ENCODE data around the gene FCRLB. TPM values are rescaled to one million over a fixed set of nuclear protein-coding genes. Genes with fewer than 3 reads are reported as not detected.
"Not testable (repeated sequence)": the region's sequence is repeated elsewhere in the genome, so short reads cannot be mapped to it uniquely, and the experiment has no call there.

FCRLB gene
- total RNA-seq, 1 experiment from 2014 or later = 0.41 TPM

GRCh38 chr1:161688946-161689345 lies 32.4 kb upstream of the FCRLB start:
- peaks cover 5% of the 10 kb centered on the region for H3K27me3 ChIP-seq (ENCODE audit: control insufficient read depth, insufficient read depth, low read length)
- no peaks in the 10 kb centered on the region for H3K36me3 ChIP-seq (ENCODE audit: control insufficient read depth, insufficient read depth, low read length)
- ATAC-seq = no peak
- no peak for TF ChIP-seq POLR2AphosphoS5 (IDR thresholded peaks at IDR 0.05; ENCODE audit: low read depth, low read length)
- no peak for TF ChIP-seq REST (IDR thresholded peaks at IDR 0.05; ENCODE audit: insufficient read depth in 1 of 2, low read depth in 2 of 2, low read length in 1 of 2)
- TF ChIP-seq TCF7L2 (IDR thresholded peaks at IDR 0.05; ENCODE audit: low read depth, low read length) = no peak
- no peak for TF ChIP-seq SIN3A (IDR thresholded peaks at IDR 0.05; ENCODE audit: borderline replicate concordance, insufficient read depth, low read depth, low read length)
- in situ Hi-C loops (cut with HindIII; ENCODE audit: low pct_unique_long_range_greater_than_20kb, low sequenced_read_pairs) = no loop called here
- H3K27ac ChIP-seq (ENCODE audit: low read length) = no peak overlapping the region
- no peak for DNase-seq (ENCODE audit: low read depth, low spot score)
- intact Hi-C loops (cut with micrococcal nuclease; ENCODE audit: unreplicated experiment) = no loop called here
- H3K9me3 ChIP-seq (ENCODE audit: control insufficient read depth, insufficient read depth, low read depth, low read length) = no peaks in the 10 kb centered on the region
- no peak overlapping the region for H3K4me3 ChIP-seq (ENCODE audit: low read depth in 2 of 2, low read length in 2 of 2)
- ChIA-PET CTCF (no interaction called here), POLR2A (no interaction called here)
- no TSS peak for BruUV-seq (replicated peaks)
- no peaks in the 10 kb centered on the region for H3K4me1 ChIP-seq (ENCODE audit: control insufficient read depth, insufficient read depth, low read length)

GRCh38 chr1:161691846-161692245 lies 29.5 kb upstream of the FCRLB start:
- ChIA-PET POLR2A (no interaction called here), CTCF (interaction anchor here (0.7 kb wide), 1 partner anchor 18 kb away, joined by 5 read pairs; no protein-coding TSS in a partner anchor)
- H3K9me3 ChIP-seq (ENCODE audit: control insufficient read depth, insufficient read depth, low read depth, low read length) = no peaks in the 10 kb centered on the region
- TF ChIP-seq TCF7L2 (IDR thresholded peaks at IDR 0.05; ENCODE audit: low read depth, low read length) (no peak), SIN3A (IDR thresholded peaks at IDR 0.05; ENCODE audit: borderline replicate concordance, insufficient read depth, low read depth, low read length) (no peak), CTCF (IDR thresholded peaks at IDR 0.05) (no peak), REST (IDR thresholded peaks at IDR 0.05; ENCODE audit: insufficient read depth in 1 of 2, low read depth in 2 of 2, low read length in 1 of 2) (no peak), POLR2AphosphoS5 (IDR thresholded peaks at IDR 0.05; ENCODE audit: low read depth, low read length) (no peak)
- in situ Hi-C loops (cut with HindIII; ENCODE audit: low pct_unique_long_range_greater_than_20kb, low sequenced_read_pairs) = no loop called here
- no peak overlapping the region for H3K4me3 ChIP-seq (ENCODE audit: low read depth in 2 of 2, low read length in 2 of 2)
- H3K4me1 ChIP-seq (ENCODE audit: control insufficient read depth, insufficient read depth, low read length) = no peaks in the 10 kb centered on the region
- DNase-seq (ENCODE audit: low read depth, low spot score) (no peak), ATAC-seq (no peak)
- no peak overlapping the region for H3K27ac ChIP-seq (ENCODE audit: low read length)
- intact Hi-C loops (cut with micrococcal nuclease; ENCODE audit: unreplicated experiment) = no loop called here
- no peaks in the 10 kb centered on the region for H3K27me3 ChIP-seq (ENCODE audit: control insufficient read depth, insufficient read depth, low read length)
- no TSS peak for BruUV-seq (replicated peaks)
- H3K36me3 ChIP-seq (ENCODE audit: control insufficient read depth, insufficient read depth, low read length) = no peaks in the 10 kb centered on the region

GRCh38 chr1:161693020-161693712 lies 28.2 kb upstream of the FCRLB start:
- intact Hi-C loops (cut with micrococcal nuclease; ENCODE audit: unreplicated experiment); H3K9me3 ChIP-seq (ENCODE audit: control insufficient read depth, insufficient read depth, low read depth, low read length); H3K27ac ChIP-seq (ENCODE audit: low read length); H3K27me3 ChIP-seq (ENCODE audit: control insufficient read depth, insufficient read depth, low read length); in situ Hi-C loops (cut with HindIII; ENCODE audit: low pct_unique_long_range_greater_than_20kb, low sequenced_read_pairs); H3K4me1 ChIP-seq (ENCODE audit: control insufficient read depth, insufficient read depth, low read length); POLR2A ChIA-PET; BruUV-seq (replicated peaks); CTCF ChIA-PET; H3K4me3 ChIP-seq (ENCODE audit: low read depth in 2 of 2, low read length in 2 of 2); DNase-seq (ENCODE audit: low read depth, low spot score); H3K36me3 ChIP-seq (ENCODE audit: control insufficient read depth, insufficient read depth, low read length); ATAC-seq: not testable (repeated sequence)

- H3K27me3 ChIP-seq (ENCODE audit: control insufficient read depth, insufficient read depth, low read length); POLR2A ChIA-PET; CTCF ChIA-PET; DNase-seq (ENCODE audit: low read depth, low spot score); in situ Hi-C loops (cut with HindIII; ENCODE audit: low pct_unique_long_range_greater_than_20kb, low sequenced_read_pairs); BruUV-seq (replicated peaks); H3K27ac ChIP-seq (ENCODE audit: low read length); intact Hi-C loops (cut with micrococcal nuclease; ENCODE audit: unreplicated experiment); H3K9me3 ChIP-seq (ENCODE audit: control insufficient read depth, insufficient read depth, low read depth, low read length); ATAC-seq; H3K4me3 ChIP-seq (ENCODE audit: low read depth in 2 of 2, low read length in 2 of 2); H3K4me1 ChIP-seq (ENCODE audit: control insufficient read depth, insufficient read depth, low read length); H3K36me3 ChIP-seq (ENCODE audit: control insufficient read depth, insufficient read depth, low read length): not testable (repeated sequence)
Measured at GRCh38 chr1:161698302-161698701, 23.0 kb upstream of the FCRLB start.

Measured in Panc1 (cell line).